Measurements from ENCODE around the gene ASCL3. TPM values are rescaled to one million over a fixed set of nuclear protein-coding genes. Genes with fewer than 3 reads are reported as not detected.
A peak's percentile ranks its signal among the peaks of the same experiment; 100 is the strongest.

The ASCL3 gene
- total and polyA plus RNA-seq, 8 donors = 1.8 TPM; not detected in 7

DNA sequence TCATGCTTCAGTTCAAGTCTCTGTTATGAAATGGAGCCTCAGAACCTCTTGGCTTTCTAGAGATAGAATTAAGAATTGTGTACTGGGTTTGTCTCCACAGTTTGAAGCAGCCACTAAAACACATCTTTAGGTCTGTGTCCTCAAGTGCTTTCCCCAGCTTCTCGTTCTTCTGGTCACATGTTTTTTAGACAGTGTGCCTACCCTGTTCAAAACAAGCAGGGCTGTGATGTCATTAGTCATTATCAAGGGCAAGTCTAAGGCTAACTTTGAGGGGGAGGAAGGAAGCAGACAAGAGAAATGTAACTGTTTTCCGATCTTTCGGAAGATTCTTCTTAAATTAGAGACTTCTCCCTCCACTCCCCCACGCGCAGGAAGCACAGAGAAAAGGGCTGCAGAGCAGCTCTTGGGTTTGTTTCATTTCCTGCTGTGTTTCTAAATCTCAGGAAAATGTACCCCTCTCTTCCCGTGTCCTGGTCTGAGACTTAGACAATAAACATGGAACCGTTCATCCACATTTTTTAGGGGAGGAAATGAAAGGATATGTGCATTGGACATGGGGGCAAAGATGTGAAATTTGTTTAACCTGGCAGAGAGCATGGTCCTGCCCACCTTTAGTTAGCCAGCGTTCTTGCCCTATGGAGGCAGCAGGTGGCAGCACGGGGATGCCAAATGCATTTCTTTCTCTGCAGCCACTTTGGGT is 28.7 kb downstream of the ASCL3 start:
- peak overlapping the region in 3 of 4 donors; percentile 5 to 32 (median 23) for H3K4me3 ChIP-seq
- peak in 1 of 2 donors; percentile 74 for DNase-seq
- H3K27me3 ChIP-seq = no peaks in the 10 kb centered on the region
- no peak for TF ChIP-seq EP300 (IDR thresholded peaks at IDR 0.05)
- TF ChIP-seq POLR2AphosphoS5 (IDR thresholded peaks at IDR 0.05) = peak in 1 of 3 donors; percentile 18
- TF ChIP-seq, protein P1, sequence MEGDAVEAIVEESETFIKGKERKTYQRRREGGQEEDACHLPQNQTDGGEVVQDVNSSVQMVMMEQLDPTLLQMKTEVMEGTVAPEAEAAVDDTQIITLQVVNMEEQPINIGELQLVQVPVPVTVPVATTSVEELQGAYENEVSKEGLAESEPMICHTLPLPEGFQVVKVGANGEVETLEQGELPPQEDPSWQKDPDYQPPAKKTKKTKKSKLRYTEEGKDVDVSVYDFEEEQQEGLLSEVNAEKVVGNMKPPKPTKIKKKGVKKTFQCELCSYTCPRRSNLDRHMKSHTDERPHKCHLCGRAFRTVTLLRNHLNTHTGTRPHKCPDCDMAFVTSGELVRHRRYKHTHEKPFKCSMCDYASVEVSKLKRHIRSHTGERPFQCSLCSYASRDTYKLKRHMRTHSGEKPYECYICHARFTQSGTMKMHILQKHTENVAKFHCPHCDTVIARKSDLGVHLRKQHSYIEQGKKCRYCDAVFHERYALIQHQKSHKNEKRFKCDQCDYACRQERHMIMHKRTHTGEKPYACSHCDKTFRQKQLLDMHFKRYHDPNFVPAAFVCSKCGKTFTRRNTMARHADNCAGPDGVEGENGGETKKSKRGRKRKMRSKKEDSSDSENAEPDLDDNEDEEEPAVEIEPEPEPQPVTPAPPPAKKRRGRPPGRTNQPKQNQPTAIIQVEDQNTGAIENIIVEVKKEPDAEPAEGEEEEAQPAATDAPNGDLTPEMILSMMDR (IDR thresholded peaks at IDR 0.05) = peak in 4 of 7 experiments; percentile 30 to 63 (median 41)
- peaks cover 24 to 66% (median 48%) of the 10 kb centered on the region in 4 donors for H3K4me1 ChIP-seq
- WGBS, 5 donors = 8 to 18% (median 15%) methylated on average over 9 of the region's 9 CpGs
- intact Hi-C loops (cut with DNase I; ENCODE audit: low total_unique reads) = no loop called here
- H3K27ac ChIP-seq = peak overlapping the region in 4 of 5 donors; percentile 41 to 76 (median 73)
- no peaks in the 10 kb centered on the region for H3K9me3 ChIP-seq
- peaks cover 3 to 32% (median 24%) of the 10 kb centered on the region in 4 donors for H3K36me3 ChIP-seq

DNA sequence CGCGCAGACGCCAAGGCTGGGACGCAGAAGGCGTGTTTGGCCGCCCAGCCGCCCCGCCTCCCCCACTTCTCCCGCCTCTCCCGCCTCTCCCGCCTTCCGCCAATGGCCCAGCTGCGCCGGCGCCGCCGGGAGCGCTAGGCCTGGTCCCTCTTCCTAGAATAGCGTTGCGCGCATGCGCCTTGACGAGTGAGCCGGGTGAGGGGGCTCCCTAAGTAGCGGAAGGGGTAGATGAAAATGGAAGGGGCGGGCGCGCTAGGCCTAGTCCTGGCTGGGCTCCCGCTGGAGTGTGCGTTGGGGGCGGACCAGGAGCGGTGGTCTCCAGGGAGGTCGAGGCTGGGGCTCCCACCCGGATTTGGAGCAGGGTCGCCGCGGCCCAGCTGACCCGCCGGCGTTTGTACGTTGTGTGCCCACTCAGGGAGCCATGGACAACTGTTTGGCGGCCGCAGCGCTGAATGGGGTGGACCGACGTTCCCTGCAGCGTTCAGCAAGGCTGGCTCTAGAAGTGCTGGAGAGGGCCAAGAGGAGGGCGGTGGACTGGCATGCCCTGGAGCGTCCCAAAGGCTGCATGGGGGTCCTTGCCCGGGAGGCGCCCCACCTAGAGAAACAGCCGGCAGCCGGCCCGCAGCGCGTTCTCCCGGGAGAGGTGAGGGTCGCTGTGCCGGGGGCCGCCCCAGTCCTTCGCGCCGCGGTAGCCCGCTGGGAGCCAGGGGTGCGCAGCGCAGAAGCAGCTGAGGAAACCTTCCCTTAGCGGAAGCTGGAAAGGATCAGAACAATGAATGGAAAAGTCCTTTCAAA is 31.6 kb downstream of the ASCL3 start, which contains the start of gene AKIP1:
TSS of gene AKIP1 (plus strand) at position 161 of the 795 bp plus-strand sequence. CDS start at position 422, 261 bp downstream.
- WGBS, 5 donors = 0 to 1% (median 0%) methylated on average over 41 to 68 of the region's 68 CpGs

DNA sequence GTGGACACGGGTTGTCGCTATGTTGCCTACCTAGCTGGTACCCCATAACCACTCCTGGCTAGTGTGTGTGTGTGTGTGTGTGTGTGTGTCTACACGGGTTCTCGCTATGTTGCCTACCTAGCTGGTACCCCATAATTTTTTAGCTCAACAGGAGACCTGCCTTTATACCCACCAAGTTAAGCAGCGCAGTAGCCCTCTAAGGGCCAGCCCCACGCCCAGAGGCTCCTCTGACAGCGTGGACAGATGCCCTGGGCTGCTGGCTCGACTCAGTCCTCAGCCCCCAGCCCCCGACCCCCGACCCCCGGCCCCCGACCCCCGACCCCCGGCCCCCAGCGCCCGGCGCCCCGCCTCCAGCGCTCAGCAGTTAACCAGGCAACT is 32.2 kb downstream of the ASCL3 start:
- no peak for DNase-seq
- intact Hi-C loops (cut with DNase I; ENCODE audit: low total_unique reads) = no loop called here
- H3K27me3 ChIP-seq = no peaks in the 10 kb centered on the region
- H3K9me3 ChIP-seq = no peaks in the 10 kb centered on the region
- WGBS, 5 donors = 0 to 5% (median 0%) methylated on average over 8 to 19 of the region's 19 CpGs
- H3K36me3 ChIP-seq = no peaks in the 10 kb centered on the region
- peak overlapping the region; percentile 7 to 94 (median 89) for H3K27ac ChIP-seq
- TF ChIP-seq POLR2AphosphoS5 (IDR thresholded peaks at IDR 0.05) (no peak), POLR2A (IDR thresholded peaks at IDR 0.05) (no peak), EP300 (IDR thresholded peaks at IDR 0.05) (no peak)
- TF ChIP-seq, protein P1 (IDR thresholded peaks at IDR 0.05) = no peak
- peaks cover 24 to 46% (median 37%) of the 10 kb centered on the region in 4 donors for H3K4me1 ChIP-seq
- H3K4me3 ChIP-seq = peak overlapping the region; percentile 71 to 90 (median 78)

More for the DNA sequence above, 31.6 kb downstream of the ASCL3 start, which contains the start of gene AKIP1:
- peak within 1 kb of the TSS; percentile 70 to 94 (median 89) for H3K27ac ChIP-seq
- intact Hi-C loops (cut with DNase I; ENCODE audit: low total_unique reads) = no loop called here
- peaks cover 0 to 5% (median 0%) of the 10 kb centered on the region in 4 donors for H3K36me3 ChIP-seq
- peaks cover 24 to 46% (median 37%) of the 10 kb centered on the region in 4 donors for H3K4me1 ChIP-seq
- H3K9me3 ChIP-seq = no peaks in the 10 kb centered on the region
- TF ChIP-seq EP300 (IDR thresholded peaks at IDR 0.05) = no peak
- TF ChIP-seq, protein P1 (IDR thresholded peaks at IDR 0.05) = no peak
- no peak for TF ChIP-seq POLR2A (IDR thresholded peaks at IDR 0.05)
- TF ChIP-seq POLR2AphosphoS5 (IDR thresholded peaks at IDR 0.05) = peak; percentile 65 to 85 (median 81)
- H3K27me3 ChIP-seq = no peaks in the 10 kb centered on the region
- H3K4me3 ChIP-seq = peak within 1 kb of the TSS; percentile 71 to 90 (median 78)
- DNase-seq = peak; percentile 94 to 99

DNA sequence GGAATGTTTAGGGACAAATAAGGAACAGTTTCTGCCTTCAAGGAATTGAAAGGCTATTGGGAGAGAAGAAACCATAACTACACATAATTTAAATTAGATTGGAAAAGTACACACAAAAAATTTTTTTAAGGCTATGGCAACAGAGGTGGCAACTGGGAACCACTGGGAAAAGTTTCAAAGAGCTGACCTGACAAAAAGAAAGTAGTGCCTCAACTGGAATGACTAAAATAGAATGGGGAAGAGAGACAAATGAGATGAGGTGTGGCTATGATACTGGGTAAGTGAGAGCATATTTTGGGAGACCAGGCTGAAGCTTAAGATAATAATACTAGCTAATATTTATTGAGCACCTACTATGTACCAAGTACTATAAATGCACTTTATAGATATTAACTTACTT is 34.7 kb downstream of the ASCL3 start:
- H3K4me1 ChIP-seq = peaks cover 8 to 26% (median 23%) of the 10 kb centered on the region in 4 donors
- H3K36me3 ChIP-seq = no peaks in the 10 kb centered on the region
- H3K27me3 ChIP-seq = no peaks in the 10 kb centered on the region
- no peak overlapping the region for H3K27ac ChIP-seq
- no peaks in the 10 kb centered on the region for H3K9me3 ChIP-seq
- no peak for DNase-seq
- no peak overlapping the region for H3K4me3 ChIP-seq
- intact Hi-C loops (cut with DNase I; ENCODE audit: low total_unique reads) = no loop called here
- TF ChIP-seq, protein P1 (IDR thresholded peaks at IDR 0.05) = no peak
- TF ChIP-seq EP300 (IDR thresholded peaks at IDR 0.05) (no peak), POLR2AphosphoS5 (IDR thresholded peaks at IDR 0.05) (no peak), POLR2A (IDR thresholded peaks at IDR 0.05) (no peak)
